Left lobe of liver (tissue), 2 donors: Measurements from ENCODE around the gene CHRD. TPM values are rescaled to one million over a fixed set of nuclear protein-coding genes. Genes with fewer than 3 reads are reported as not detected.
A peak's percentile ranks its signal among the peaks of the same experiment; 100 is the strongest.

Experiments used
- ATAC-seq: fragments of 200-7000 bp; cut with Tn5 transposase; one replicate; pipeline ENCODE4 v1.9.1; 2020; ENCODE audit warnings: mild to moderate bottlenecking, moderate library complexity
- DNase-seq: peaks from one replicate; pipeline ENCODE4 v3.0.0-alpha.2; 2020; ENCODE audit warnings: low spot score
- total RNA-seq: library from RNA; stranded (reverse); gene quantifications from one replicate; pipeline ENCODE4 v1.2.1, GENCODE V29; 2021
- donor health status: DM: no; HTN: no; CAD: no; lungs with moderate emphysema.
- donor health status: DM: no; HTN: yes; CAD: no.

CHRD gene
- total RNA-seq, 1 donor from 2014 or later, result 88.3 TPM

DNA sequence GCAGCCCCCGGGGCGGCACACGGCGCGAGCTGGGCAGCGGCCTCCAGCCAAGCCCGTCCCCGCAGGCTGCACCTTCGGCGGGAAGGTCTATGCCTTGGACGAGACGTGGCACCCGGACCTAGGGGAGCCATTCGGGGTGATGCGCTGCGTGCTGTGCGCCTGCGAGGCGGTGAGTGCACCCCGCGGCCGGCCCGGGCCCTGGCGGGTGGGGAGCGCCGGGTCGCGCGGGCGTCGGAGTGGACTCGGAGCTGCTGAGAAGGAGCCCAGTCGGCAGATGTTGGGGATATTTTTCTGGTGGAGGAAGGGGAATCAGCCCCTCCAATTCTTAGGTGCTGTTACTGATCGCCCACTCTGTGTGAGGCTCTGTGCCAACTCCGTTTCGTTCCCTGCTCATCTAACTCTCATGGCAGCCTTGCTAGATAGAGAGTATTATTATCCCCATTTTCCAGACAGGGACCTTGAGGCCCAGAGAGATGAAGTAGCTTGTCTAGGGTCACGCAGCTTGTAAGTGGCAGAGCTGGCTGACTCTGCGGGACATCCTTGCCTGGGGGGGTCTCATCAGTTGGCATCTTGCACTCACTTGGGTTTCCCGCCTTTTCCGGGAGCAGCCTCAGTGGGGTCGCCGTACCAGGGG is 890 bp downstream of the CHRD start:
- ATAC-seq, result no peak
- no peak for DNase-seq

DNA sequence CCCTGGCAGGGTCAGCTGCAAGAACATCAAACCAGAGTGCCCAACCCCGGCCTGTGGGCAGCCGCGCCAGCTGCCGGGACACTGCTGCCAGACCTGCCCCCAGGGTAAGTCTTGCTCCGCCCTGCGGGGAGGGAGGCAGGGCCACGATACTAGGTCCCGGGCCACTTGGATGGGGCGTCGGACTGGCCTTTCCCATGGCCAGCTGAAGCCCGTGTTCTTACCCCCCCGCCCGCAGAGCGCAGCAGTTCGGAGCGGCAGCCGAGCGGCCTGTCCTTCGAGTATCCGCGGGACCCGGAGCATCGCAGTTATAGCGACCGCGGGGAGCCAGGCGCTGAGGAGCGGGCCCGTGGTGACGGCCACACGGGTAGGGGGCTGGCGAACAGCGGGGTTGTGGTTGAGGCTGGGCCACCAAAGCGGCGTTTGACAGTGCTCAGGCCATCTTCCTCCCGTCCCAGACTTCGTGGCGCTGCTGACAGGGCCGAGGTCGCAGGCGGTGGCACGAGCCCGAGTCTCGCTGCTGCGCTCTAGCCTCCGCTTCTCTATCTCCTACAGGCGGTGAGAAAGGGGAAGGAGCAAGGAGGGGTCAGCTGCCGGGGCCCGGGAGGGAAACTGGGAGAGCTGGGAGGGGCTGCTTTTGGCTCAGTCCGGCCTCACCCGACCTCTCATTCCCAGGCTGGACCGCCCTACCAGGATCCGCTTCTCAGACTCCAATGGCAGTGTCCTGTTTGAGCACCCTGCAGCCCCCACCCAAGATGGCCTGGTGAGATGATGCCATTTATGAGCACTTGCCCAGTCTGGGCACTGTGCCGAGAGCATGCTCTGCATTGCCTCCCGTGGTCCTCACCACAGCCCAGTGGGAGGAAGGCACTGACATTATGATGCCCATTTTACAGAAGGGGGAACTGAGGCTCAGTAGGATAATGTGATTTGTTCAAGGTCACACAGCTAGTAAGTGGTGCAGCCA is 1.7 kb downstream of the CHRD start:
- no peak for DNase-seq
- ATAC-seq, result no peak

DNA sequence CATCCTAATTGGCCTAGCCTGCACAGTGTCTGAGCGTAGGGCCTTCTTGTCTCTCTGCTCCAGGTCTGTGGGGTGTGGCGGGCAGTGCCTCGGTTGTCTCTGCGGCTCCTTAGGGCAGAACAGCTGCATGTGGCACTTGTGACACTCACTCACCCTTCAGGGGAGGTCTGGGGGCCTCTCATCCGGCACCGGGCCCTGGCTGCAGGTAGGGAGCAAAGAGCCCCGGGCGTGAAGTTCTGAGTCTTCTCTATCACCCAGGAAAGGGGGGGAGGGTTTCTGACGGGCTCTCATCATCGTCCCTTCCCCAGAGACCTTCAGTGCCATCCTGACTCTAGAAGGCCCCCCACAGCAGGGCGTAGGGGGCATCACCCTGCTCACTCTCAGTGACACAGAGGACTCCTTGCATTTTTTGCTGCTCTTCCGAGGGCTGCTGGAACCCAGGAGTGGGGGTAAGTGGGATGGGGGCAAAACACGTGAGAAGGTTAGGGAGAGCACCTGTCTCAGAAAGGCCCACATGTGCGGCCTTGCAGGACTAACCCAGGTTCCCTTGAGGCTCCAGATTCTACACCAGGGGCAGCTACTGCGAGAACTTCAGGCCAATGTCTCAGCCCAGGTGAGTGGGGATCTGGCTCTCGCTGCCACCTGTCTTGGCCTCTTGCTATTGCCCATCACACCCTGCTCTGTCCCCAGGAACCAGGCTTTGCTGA is 2.6 kb downstream of the CHRD start:
- DNase-seq (no peak), ATAC-seq (no peak)

DNA sequence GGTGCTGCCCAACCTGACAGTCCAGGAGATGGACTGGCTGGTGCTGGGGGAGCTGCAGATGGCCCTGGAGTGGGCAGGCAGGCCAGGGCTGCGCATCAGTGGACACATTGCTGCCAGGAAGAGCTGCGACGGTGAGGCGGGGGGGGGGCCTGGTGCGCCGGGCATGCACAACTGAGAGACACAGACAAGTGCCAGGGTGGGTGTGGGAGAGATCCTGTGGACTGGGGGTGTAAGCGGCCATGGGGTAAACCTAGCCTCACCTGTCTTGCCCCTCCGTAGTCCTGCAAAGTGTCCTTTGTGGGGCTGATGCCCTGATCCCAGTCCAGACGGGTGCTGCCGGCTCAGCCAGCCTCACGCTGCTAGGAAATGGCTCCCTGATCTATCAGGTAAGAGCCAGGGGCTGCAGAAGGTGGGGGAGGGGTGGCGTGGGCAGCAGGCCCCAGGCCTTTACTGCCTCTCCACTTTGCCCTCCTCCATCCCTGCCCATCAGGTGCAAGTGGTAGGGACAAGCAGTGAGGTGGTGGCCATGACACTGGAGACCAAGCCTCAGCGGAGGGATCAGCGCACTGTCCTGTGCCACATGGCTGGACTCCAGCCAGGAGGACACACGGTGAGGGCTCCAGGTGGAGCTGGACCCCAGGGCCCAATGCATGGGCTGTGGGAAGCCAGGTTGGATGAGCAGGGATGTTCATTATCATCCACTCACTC is 3.3 kb downstream of the CHRD start:
- DNase-seq, result no peak
- ATAC-seq, result no peak

DNA sequence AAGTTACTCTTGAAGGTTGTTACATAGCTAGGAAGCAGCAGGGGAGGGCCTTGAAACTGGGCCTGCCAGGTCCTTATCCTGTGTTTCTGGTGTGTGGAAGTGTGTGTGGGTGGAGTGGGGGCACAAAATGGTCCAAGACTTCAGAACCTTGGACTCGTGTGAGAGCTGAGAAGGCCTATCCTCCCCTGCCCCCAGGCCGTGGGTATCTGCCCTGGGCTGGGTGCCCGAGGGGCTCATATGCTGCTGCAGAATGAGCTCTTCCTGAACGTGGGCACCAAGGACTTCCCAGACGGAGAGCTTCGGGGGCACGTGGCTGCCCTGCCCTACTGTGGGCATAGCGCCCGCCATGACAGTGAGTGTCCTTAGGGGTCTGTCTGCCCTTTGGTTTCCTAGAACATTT is 4.5 kb downstream of the CHRD start:
- ATAC-seq (no peak), DNase-seq (no peak)

DNA sequence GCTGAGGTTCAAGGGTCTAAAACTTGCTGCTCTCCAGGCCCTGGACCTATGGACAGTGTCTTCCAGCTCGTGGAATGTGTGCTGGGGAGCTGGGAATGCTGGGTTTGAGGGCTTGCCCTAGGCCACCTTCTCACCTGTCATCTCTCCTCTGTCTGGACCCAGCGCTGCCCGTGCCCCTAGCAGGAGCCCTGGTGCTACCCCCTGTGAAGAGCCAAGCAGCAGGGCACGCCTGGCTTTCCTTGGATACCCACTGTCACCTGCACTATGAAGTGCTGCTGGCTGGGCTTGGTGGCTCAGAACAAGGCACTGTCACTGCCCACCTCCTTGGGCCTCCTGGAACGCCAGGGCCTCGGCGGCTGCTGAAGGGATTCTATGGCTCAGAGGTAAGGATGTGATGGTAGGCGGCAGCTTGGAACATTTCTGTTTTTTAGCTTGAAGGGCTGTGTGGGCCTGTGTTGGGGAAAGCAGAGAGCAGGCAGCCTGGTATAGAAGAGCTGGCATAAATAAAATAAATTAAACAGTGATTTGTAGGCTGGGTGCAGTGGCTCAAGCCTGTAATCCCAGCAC is 5.1 kb downstream of the CHRD start:
- ATAC-seq, result no peak
- DNase-seq, result no peak

DNA sequence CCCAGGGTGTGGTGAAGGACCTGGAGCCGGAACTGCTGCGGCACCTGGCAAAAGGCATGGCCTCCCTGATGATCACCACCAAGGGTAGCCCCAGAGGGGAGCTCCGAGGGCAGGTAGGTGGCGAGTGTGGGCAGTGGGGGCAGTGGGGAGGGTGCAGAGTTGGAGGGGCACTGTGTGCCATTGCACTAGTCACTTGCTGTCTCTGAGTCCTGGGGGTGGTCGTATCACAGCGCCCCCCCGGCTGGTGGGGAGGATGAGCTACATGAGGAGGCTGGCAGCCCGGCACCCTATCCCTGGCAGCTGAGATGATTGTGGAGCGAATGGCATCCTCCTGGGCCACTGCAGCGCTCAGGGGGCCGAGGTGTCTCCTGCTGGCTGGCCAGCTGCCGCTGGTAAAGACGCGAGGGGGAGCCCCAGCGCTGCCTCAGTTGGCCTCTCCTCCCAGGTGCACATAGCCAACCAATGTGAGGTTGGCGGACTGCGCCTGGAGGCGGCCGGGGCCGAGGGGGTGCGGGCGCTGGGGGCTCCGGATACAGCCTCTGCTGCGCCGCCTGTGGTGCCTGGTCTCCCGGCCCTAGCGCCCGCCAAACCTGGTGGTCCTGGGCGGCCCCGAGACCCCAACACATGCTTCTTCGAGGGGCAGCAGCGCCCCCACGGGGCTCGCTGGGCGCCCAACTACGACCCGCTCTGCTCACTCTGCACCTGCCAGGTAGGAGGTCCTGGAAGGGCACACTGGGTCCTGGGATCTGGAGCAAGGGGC is 6.4 kb downstream of the CHRD start:
- no peak for ATAC-seq

DNA sequence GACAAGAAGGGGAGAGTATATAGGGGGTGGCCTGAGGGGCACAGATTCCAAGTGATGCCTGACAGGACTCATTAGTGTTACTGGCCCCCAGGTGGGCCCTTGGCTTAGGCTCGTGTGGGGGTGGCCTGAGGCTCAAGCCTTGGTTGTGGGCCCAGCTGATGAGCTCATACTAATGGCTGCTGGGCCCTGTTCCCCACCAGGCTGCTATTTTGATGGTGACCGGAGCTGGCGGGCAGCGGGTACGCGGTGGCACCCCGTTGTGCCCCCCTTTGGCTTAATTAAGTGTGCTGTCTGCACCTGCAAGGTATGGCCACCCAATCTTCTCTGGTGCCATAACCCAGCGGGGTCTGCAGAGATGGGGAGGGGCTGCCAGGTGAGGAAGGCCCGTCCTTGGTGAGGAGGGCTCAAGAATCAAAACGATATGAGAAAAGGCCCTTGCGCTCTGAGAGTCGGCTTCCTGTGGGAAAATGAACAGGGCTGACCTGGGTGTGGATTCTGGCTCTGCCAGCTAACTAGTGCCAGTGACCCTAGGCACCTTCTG is 7.4 kb downstream of the CHRD start:
- DNase-seq (no peak), ATAC-seq (no peak)

More for the DNA sequence above, 6.4 kb downstream of the CHRD start:
- DNase-seq, result no peak

DNA sequence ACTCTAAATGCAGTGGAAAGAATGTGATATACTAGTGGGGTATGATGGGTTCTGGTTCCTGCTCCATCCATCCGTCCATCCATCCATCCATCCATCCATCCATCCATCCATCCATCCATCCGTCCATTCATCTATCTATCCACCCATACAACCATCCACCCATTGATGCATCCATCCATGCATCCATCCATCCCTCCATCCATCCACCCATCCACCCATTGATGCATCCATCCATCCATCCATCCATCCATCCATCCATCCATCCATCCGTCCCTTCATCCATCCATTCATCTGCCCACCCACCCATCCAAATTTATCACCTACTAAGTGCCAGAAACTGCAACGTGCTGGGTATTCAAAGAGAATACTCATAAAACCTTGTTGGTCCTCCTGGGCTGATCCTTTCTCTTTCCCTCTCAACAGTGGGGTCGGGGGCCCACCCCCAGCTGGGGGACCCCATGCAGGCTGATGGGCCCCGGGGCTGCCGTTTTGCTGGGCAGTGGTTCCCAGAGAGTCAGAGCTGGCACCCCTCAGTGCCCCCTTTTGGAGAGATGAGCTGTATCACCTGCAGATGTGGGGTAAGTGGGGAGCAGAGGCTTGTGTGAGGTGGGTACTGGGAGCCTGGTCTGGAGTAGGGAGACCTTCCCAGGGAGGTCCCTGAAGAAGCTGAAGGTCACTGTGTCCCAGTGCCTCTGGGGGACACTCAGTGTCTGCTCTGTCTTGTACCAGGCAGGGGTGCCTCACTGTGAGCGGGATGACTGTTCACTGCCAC is 8.5 kb downstream of the CHRD start:
- ATAC-seq (no peak), DNase-seq (no peak)

DNA sequence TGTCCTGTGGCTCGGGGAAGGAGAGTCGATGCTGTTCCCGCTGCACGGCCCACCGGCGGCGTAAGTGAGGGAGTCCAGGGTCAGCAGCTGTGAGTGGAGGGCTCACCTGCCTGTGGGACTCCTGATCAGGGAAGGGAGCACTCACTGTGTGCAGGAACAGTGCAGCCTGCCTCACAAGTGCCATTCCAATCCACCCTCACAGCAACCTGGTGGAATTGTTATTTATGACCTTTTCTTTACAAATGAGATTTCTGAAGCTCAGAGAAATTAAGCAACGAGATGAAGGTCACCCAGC is 9.0 kb downstream of the CHRD start:
- ATAC-seq, result no peak
- no peak for DNase-seq

DNA sequence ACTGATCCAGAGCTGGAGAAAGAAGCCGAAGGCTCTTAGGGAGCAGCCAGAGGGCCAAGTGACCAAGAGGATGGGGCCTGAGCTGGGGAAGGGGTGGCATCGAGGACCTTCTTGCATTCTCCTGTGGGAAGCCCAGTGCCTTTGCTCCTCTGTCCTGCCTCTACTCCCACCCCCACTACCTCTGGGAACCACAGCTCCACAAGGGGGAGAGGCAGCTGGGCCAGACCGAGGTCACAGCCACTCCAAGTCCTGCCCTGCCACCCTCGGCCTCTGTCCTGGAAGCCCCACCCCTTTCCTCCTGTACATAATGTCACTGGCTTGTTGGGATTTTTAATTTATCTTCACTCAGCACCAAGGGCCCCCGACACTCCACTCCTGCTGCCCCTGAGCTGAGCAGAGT is 9.5 kb downstream of the CHRD start:
- no peak for ATAC-seq

DNA sequence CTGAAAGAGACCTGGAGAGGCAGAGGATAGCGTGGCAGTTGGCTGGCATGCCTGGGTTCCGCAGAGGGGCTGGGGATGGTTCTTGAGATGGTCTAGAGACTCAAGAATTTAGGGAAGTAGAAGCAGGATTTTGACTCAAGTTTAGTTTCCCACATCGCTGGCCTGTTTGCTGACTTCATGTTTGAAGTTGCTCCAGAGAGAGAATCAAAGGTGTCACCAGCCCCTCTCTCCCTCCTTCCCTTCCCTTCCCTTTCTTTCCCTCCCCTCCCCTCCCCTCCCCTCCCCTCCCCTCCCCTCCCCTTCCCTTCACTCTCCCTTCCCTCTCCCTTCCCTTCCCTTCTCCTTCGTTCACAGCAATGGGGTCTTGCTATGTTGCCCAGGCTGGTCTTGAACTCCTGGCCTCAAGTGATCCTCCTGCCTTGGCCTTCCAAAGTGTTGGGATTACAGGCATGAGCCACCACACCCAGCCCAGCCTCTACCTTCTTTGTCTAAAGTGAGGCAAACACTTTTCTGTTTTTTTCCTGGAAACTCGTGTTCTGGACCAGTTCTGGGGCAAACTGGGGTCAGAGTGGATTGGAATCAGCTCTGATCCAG is 10.2 kb downstream of the CHRD start:
- DNase-seq (no peak), ATAC-seq (no peak)

More for the DNA sequence above, 9.5 kb downstream of the CHRD start:
- DNase-seq, result no peak

DNA sequence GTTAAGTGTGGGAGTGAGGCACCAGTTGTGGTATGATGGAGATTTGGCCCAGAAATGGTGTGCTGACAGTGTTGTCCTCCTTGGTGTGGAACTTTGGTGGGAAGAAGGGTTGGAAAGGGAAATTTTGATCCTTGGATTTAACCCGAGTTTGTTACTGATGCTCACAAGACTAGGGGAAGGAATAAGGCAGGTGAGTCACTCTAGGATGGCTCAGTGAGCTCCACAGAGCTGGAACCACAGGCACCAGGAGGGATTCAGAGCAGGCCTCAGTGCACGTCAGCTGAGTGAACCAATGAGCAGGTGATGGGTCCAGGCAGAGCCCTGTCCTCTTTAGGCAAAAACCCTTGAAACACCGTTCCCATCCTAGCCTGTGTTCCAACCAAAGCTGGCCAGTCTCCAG is 11.4 kb downstream of the CHRD start:
- DNase-seq (no peak), ATAC-seq (peak; percentile 23)

DNA sequence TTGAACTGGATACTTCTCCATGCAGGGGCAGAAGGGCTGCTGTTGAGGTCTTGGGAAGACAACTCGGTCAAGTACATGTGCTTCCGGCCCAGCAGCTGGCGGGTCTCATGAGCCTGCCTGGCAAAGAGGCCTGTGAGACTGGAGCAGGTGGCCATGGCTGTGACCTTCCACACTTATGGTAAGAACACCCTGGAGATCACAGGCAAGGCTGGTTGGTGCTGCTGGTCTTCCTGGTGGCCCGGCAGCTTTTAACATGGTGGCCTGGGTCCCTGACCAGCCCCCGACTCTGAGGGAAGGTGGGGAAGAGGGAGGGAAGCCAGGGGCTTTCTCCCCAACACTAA is 15.4 kb downstream of the CHRD start:
- ATAC-seq, result no peak

DNA sequence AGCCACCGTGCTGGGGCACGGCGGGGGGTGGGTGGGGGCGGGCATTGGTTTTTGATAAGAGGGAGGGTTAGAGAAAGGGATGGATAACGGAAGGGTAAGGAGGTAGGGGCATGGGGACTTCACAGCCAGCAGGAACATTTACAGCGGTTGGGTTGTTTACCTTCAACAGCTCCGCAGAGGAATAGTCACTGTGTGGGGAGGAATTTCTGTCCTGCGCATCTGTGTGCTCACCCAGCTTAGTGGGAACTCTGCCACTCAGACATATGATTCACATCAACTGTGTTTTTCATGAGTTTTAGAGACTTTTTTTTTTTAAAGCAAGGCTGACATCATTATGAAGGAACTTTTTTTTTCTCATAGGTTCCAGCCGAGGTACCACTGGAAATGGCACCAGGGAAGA is 19.6 kb downstream of the CHRD start:
- ATAC-seq (no peak), DNase-seq (no peak)

More for the DNA sequence above, 15.4 kb downstream of the CHRD start:
- DNase-seq, result no peak

DNA sequence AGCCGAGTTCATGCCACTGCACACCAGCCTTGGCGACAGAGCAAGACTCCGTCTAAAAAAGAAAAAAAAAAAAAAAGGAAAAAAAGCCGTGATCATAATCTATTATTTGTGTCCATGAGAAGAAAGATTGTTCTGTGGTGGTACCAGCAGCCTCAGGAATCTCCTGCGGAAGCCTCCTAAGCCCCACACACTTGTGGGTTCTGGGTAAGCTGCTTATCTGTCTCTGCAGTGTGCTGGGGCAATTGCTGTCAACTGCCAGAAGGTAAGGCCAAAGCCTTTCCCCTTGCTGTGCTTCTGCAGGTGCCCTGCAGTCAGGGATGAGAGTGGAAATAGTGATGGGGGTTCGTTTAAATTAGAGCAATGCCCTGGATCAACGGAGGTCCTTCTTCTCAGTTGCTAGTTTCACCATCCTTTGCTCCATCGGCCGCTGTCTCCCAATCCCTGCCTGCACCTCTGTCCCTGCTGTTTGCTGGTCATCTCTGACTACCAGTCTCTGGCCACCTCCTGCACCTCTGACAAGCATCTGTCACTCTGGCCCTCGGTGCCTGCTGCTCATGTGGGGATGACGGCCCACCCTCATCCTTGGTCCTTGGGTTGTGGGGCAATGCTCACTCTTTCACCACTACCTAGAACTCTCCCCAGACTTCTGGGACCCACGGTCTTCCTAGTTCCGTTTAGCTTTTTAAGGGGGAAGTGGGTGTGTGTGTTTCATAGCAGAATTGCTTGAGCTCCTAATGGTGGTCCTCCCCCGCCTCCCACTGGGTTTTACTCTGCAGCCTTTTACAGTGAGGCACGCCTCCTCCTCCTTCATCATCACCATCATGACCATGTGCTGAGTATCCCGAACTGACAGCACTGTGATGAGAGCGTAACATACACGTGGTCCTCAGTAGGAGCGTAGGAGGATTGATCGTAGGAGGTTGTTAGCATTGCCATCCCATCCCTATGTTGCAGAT is 25.5 kb downstream of the CHRD start:
- ATAC-seq, result no peak
- no peak for DNase-seq

DNA sequence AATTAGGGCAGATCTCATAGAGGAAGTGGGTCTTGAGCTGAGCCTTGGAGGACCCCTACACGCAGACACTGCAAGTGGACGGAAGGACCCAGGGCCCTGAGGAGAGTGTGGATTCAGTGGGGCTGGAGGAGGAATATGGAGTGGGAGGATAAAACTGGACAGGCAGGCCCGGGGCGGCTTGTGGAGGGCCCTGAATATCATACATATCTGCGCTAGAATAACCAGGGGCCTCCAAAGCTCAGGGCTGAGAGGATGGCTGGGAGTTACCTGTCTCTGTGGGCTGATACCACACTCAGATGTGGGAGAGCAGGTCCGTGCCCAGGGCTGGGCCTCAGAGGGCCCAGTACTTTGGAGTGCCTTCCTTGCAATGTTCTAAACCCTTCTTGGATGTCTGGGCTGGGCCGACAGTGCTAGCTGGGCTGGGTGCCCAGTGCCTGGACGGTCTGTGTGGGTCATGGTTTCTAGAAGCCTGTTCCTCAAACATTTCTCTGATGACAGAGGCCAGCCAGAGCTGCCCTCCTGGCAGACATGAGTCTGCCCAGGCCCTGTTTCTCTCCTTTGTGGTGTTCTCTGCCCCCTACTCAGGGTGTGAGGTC is 29.6 kb downstream of the CHRD start:
- ATAC-seq (peak; percentile 31), DNase-seq (no peak)
